Glutamatergic neuron (in vitro differentiated cells): ENCODE results near the gene HMGXB3. TPM values are rescaled to one million over a fixed set of nuclear protein-coding genes. Genes with fewer than 3 reads are reported as not detected.

ENCODE experiments used
- DNase-seq: peaks from one replicate; pipeline ENCODE4 v3.0.0; 2022
- H3K27ac Mint-ChIP-seq: one replicate; pipeline ENCODE4 v1.8.0; 2020; ENCODE audit warnings: mild to moderate bottlenecking, mixed read lengths, inconsistent platforms; ENCODE audit not compliant: unreplicated experiment
- H3K27me3 Mint-ChIP-seq: one replicate; pipeline ENCODE4 v1.8.0; 2020; ENCODE audit warnings: mild to moderate bottlenecking, moderate library complexity, mixed read lengths, inconsistent platforms; ENCODE audit not compliant: unreplicated experiment
- H3K36me3 Mint-ChIP-seq: one replicate; pipeline ENCODE4 v1.8.0; 2020; ENCODE audit warnings: mild to moderate bottlenecking, mixed read lengths, inconsistent platforms; ENCODE audit not compliant: unreplicated experiment
- H3K4me1 Mint-ChIP-seq: one replicate; pipeline ENCODE4 v1.8.0; 2020; ENCODE audit warnings: mild to moderate bottlenecking, low read depth, mixed read lengths, inconsistent platforms; ENCODE audit not compliant: unreplicated experiment
- H3K4me3 Mint-ChIP-seq: one replicate; pipeline ENCODE4 v1.8.0; 2020; ENCODE audit warnings: mild to moderate bottlenecking, mixed read lengths, inconsistent platforms; ENCODE audit not compliant: unreplicated experiment
- H3K9me3 Mint-ChIP-seq: one replicate; pipeline ENCODE4 v1.8.0; 2020; ENCODE audit warnings: mild to moderate bottlenecking, moderate library complexity, mixed read lengths, inconsistent platforms; ENCODE audit not compliant: unreplicated experiment
- CTCF ChIP-seq: fragments of 200-600 bp; sonication (generic); IDR thresholded peaks from one replicate; pipeline ENCODE4 v1.5.0; 2021; ENCODE audit not compliant: partially characterized antibody, unreplicated experiment
- total RNA-seq: library from RNA; stranded (reverse); fragmentation: NEBNext Ultra II Directional; extraction: Animal tissue kit (Norgen Biotek cat#: 25700); gene quantifications from one replicate; pipeline ENCODE4 v1.2.1, GENCODE V29; 2021; ENCODE audit not compliant: unreplicated experiment

The HMGXB3 gene
- total RNA-seq, 1 donor from 2014 or later: 48.6 TPM

GRCh38 chr5:150014456-150014855 is 13.9 kb downstream of the HMGXB3 start:
- Mint-ChIP-seq H3K9me3 (no peaks in the 10 kb centered on the region), H3K4me1 (no peaks in the 10 kb centered on the region), H3K4me3 (no peak overlapping the region), H3K36me3 (peaks cover 16% of the 10 kb centered on the region), H3K27ac (no peak overlapping the region), H3K27me3 (no peaks in the 10 kb centered on the region)
- no peak for TF ChIP-seq CTCF
- DNase-seq: no peak

GRCh38 chr5:150015415-150015814 is 14.9 kb downstream of the HMGXB3 start:
- no peak overlapping the region for H3K4me3 Mint-ChIP-seq
- H3K9me3 Mint-ChIP-seq: no peaks in the 10 kb centered on the region
- TF ChIP-seq CTCF: no peak
- H3K36me3 Mint-ChIP-seq: peaks cover 16% of the 10 kb centered on the region
- DNase-seq: no peak
- H3K27me3 Mint-ChIP-seq: no peaks in the 10 kb centered on the region
- H3K4me1 Mint-ChIP-seq: no peaks in the 10 kb centered on the region
- no peak overlapping the region for H3K27ac Mint-ChIP-seq

DNA sequence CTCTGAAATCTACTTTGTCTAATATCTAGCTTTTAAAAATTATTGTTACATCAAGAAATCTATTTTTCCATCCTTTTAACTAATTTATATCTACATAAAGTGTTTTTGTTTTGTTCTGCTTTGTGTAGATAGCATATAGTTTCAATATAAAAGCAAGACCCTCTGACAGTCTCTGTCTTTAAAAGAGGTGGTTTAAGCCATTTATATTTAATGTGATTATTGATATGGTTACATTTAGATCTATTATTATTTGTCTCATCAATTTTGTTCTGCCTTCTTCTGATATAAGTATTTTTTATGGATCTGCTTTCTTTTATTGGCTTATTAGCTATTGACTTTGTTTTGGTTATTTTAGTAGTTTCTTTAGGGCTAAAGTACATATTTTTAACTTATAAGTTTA is 16.0 kb downstream of the HMGXB3 start:
- no peaks in the 10 kb centered on the region for H3K27me3 Mint-ChIP-seq
- no peaks in the 10 kb centered on the region for H3K4me1 Mint-ChIP-seq
- H3K36me3 Mint-ChIP-seq: peaks cover 16% of the 10 kb centered on the region

DNA sequence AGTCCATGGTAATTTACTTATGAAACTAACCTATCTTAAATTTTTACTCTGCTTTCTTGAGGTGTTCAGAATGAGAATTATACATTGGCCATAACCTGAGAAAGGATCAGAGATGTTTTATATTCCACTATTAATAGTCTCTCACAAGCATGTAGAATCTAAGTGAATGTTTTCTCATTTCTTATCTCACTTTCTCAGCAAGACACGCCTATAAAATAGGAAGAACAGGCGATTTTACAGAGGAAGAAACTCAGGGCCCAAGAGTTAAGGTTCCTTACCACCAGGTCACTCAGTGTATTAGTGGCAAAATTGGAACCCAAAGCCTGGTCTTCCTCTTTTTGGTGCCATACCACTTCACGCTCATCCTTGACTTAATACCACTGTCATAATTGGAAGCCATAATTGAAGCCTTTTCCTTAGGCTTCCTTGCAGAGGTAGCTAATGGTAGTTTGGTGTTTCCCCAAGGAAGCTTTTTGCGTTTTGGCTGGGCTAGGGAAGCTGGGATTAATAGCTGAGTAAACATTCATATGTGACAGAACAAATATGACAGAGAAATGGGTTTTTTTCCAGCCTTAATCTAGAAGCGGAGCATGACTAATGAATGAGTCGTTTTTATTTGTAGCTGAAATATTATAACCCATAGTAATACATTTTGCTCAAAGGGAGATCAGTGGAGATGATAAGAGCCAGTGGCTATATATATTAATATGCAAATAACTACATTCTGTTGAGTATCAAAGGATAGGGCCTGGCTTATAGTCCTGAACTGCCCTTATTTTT is 16.9 kb downstream of the HMGXB3 start:
- no peak overlapping the region for H3K27ac Mint-ChIP-seq
- no peak overlapping the region for H3K4me3 Mint-ChIP-seq
- no peak for TF ChIP-seq CTCF
- peaks cover 16% of the 10 kb centered on the region for H3K36me3 Mint-ChIP-seq
- H3K9me3 Mint-ChIP-seq: no peaks in the 10 kb centered on the region
- no peaks in the 10 kb centered on the region for H3K4me1 Mint-ChIP-seq
- no peaks in the 10 kb centered on the region for H3K27me3 Mint-ChIP-seq
- no peak for DNase-seq

More for the DNA sequence above, 16.0 kb downstream of the HMGXB3 start:
- DNase-seq: no peak
- Mint-ChIP-seq H3K4me3 (no peak overlapping the region), H3K9me3 (no peaks in the 10 kb centered on the region), H3K27ac (no peak overlapping the region)
- no peak for TF ChIP-seq CTCF

- no peak overlapping the region for H3K4me3 Mint-ChIP-seq
- no peak for DNase-seq
- no peaks in the 10 kb centered on the region for H3K27me3 Mint-ChIP-seq
- no peak overlapping the region for H3K27ac Mint-ChIP-seq
- peaks cover 8% of the 10 kb centered on the region for H3K36me3 Mint-ChIP-seq
- TF ChIP-seq CTCF: no peak
- H3K4me1 Mint-ChIP-seq: no peaks in the 10 kb centered on the region
- no peaks in the 10 kb centered on the region for H3K9me3 Mint-ChIP-seq
Measured at GRCh38 chr5:150020249-150020648, 19.7 kb downstream of the HMGXB3 start.
